ENCODE data around the gene FBRS.
"Not testable (repeated sequence)": the region's sequence is repeated elsewhere in the genome, so short reads cannot be mapped to it uniquely, and the experiment has no call there.

The FBRS gene

DNA sequence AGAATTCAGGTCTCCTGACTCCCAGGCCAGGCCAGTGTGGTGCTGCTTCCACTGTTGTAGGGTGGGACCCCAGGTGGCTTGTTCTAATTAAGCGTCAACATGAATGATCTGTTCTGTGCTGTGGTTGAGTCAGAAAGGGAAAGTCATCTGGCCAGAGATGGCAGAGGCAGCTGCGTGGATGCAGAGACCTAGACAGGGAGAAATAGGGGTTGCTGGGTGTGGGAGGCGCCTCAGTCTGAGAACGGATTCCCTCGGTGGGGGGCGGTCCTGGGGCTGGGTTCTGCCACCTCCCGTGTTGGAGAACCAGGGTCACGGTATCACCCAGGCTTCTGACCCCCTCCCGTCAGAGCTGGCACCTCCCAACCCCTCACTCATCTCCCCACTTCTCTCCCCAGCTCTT lies 5.6 kb downstream of the FBRS start:
- DNase-seq (ENCODE audit: low read depth in 4 of 4, low spot score in 1 of 4) = no peak

DNA sequence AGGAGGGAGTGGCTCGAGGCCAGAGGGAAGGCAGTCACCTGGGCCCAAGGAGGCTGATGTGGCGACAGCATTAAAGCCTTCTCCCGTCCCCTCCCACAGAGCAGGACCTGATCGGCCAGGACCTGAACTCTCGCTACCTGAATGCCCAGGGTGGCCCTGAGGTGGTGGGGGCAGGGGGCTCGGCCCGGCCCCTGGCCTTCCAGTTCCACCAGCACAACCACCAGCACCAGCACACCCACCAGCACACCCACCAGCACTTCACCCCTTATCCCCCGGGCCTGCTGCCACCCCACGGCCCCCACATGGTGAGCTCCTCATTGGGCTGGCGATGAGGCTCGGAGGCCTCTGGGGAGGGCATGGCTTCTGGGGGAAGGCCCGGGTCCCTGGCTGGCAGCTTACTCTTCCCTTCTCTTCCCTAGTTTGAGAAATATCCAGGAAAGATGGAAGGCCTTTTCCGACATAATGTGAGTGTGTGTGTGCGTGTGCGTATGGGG lies 6.4 kb downstream of the FBRS start:
- no peak for DNase-seq (ENCODE audit: low read depth in 4 of 4, low spot score in 1 of 4)

DNA sequence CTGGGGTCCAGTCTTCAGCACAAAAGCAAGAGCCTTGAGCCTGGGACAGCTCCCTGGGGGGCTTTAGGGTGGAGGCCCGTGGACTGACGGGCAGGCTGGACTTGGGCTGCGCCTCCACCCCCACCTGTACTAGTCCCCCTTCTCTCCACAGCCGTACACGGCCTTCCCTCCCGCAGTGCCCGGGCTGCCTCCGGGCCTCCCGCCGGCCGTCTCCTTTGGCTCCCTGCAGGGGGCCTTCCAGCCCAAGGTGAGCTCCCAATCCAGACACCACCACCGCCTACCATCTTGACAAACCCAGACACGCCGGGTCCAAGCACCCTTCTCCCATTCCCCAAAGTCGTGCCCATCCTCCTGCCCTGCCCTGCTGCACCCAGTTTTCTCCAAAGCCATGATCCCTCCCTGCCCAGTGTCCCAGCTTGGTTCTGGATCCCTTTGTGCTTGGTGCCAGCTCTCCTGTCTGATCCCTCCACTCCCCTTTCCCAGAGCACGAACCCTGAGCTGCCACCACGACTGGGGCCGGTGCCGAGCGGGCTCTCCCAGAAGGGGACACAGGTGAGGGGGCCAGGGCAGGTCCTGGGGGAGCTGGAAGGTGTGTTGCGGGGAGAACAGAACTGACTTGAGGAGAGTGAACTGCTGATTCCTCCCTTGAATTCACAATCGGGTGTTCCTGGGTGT lies 7.1 kb downstream of the FBRS start:
- DNase-seq (ENCODE audit: low read depth in 4 of 4, low spot score in 1 of 4) = no peak

DNA sequence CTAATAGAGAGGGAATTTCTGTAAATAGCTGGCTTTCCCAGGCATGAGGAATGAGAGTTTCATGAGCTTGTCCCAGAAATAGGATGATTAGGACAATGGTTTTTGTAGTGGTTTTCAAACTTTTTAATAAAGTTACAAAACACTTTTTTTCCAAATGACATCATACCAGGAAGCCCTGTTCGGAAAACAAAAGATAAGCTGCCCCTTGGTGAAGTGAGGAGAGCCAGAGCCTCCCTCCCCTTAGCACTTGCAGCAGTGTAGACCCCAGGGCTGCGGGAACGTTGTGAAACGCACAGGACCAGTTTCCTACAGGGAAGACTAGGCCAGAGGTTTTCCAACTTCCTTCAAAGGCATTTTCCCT lies 7.6 kb downstream of the FBRS start:
- DNase-seq (ENCODE audit: low read depth in 4 of 4, low spot score in 1 of 4) = no peak

DNA sequence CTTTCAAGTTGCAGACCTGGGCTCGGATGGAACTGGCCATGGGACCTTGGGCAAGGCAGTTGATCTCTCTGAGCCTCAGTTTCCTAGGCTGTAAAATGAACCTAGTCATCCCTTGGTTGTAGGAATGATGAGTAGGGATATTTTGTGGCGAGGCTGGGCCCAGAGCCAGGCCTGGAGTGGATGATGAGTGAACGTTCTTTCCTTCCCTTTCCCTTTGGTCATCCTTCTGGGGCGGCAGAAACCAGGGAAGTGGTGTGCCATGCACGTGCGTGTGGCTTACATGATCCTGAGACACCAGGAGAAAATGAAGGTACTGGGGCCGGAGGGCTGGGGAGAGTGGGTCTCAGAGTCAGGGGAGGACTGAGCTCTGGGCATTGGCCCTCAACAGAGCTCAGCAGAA lies 8.4 kb downstream of the FBRS start:
- no peak for DNase-seq (ENCODE audit: low read depth in 4 of 4, low spot score in 1 of 4)

DNA sequence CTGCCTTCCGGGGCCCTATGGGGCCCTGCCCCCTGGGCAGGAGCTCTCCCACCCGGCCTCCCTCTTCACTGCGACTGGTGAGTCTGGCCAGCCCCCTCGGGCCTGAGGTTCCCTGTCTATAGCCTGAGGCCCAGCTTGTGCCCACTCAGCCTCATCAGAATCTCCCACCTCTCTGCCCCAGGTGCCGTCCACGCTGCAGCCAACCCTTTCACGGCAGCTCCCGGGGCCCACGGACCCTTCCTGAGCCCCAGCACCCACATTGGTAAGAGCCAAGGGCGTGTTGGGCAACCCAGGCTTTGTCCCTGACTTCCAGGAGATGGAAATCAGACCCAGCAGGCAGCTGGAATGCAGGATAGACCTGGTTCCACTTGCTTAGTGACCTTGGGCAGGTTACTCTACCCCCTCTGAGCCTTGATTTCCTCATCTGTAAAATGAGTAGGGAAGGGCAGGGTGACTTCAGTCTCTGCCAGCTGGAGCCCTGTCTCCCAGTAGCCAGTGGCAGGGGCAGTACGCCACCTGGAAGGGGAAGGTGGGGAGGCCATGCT lies 9.2 kb downstream of the FBRS start:
- DNase-seq (ENCODE audit: low read depth in 4 of 4, low spot score in 1 of 4) = no peak

DNA sequence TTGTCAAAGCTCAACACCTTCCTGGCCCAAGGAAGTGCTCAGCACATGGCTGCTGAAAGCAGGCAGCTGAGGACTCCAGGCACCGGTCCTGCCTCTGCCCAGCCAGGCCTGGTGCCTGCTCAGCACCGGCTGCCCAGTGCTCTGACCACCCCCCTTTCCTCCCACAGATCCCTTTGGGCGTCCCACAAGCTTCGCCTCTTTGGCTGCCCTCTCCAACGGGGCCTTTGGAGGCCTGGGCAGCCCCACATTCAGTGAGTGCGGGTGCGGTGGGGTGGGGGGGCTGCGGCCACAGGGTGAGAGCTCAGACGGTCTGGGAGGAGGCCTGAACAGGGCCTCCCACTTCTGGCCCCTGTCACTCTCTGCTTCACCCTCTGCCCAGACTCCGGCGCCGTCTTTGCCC lies 10.2 kb downstream of the FBRS start:
- no peak for DNase-seq (ENCODE audit: low read depth in 4 of 4, low spot score in 1 of 4)

DNA sequence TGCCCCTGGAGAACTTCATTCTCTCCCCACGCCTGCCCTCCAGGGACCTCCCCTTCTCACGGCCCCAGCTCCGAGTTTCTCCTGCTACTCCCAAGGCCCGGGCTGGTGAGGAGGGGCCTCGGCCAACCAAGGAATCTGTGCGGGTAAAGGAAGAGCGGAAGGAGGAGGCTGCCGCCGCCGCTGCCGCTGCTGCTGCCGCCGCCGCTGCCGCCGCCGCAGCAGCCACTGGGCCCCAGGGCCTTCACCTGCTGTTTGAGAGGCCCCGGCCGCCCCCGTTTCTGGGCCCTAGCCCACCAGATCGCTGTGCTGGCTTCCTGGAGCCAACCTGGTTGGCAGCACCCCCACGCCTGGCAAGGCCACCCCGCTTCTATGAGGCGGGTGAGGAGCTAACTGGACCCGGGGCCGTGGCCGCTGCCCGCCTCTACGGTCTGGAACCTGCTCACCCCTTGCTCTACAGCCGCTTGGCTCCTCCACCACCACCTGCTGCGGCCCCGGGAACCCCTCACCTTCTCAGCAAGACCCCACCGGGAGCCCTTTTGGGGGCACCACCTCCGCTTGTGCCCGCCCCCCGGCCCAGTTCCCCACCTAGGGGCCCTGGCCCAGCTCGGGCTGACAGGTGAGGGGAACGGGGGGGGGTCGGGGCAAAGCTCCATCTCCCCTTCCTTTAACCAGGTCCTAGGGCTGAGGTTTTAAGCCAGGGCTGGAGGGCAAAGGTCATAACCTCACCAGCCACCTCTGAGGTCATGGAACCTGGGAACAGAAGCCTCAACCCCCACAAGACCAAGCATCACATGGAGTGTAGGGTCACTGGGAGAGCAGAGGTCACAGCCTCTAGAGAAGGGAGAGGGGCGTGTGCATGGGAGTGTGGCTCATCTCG lies 11.0 kb downstream of the FBRS start:
- DNase-seq (ENCODE audit: low read depth in 4 of 4, low spot score in 1 of 4) = no peak

DNA sequence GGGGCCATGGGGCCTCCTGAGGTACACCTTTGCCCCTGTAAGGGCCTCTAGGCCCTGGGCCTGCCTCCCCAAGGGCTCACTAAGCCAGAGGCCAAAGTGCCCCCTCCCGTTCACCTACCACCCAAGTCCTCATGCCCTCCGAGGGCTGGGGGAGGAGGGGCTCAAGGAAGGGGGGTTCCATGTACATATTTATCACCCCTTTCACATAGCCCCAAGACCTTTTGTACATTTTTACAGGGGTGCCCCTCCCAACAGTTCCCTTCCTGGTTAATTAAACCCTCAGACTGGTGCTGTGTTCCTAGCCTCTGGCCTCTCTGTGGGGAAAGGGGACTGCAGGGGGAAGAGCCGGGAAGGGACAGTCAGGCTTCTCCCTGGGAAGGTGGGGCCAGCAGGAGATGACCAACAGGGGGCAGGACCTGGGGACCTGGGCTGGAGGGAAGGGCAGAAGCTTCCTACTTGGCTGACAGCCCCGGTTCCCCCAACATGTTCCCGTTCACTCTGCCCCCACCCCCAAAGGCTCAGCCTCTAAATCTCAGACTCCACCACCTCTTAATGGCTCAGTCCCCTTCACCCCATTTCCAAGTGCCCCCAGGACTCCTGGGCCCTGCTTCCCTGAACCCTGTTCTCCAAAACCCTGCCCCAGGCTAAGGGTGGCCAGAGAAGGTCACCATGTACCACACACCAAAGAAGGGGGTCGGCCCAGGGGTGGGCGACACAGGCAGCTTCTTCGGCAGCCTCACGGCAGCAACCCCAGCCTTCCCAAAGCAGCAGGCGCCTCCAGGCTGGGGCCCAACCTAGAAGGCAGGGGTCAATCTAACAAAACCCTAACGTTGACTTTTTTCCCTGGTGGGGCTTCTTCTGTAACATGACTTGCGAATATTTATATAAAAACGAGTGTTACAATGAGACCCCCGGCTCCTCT lies 11.9 kb downstream of the FBRS start:
- no peak for DNase-seq (ENCODE audit: low read depth in 4 of 4, low spot score in 1 of 4)

DNA sequence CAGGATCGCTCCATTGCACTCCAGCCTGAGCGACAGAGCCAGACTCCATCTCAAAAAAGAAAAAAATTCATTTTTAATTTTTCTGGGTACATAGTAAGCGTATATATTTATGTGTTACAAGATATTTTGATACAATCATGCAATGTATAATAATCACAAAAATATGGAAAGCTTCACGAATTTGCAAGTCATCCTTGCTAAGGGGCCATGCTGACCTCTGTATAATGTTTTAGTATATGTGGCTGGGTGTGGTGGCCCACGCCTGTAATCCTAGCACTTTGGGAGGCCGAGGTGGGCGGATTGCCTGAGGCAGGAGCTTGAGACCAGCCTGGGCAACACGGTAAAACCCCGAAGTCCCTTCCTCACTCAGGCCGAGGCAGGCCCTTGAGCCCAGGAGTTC lies 16.9 kb downstream of the FBRS start:
- DNase-seq (ENCODE audit: low read depth in 4 of 4, low spot score in 1 of 4) = no peak

DNA sequence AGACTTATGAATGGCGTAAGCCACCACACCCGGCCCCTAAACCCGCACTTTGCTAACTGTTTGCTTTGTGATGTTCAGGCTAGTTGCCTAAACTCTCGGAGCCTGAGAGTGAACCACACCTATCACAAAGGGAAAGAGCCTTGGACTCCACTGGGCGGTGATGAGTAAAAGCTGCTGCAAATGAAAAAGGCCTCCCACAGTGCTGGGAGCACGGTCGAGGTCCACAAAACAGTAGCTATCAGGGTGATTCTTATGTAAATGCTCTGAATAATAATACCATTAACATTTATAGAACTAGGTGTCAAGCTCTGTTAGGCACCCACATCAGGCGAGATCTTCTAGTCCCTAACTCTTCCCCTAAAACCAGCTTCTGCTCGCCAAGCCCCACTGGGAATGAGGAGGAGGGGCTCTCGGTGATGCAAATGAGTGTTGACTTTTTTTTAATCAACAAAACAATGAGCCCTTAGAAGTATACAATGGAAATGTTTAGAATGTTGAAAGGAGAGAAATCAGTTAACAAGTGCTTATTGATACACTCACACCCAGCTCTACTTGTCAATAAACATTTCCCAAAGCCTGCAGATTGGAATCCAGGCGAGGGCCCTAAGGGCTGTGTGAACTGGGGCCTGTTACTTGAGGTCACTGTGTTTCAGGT lies 19.8 kb downstream of the FBRS start:
- no peak for DNase-seq (ENCODE audit: low read depth in 4 of 4, low spot score in 1 of 4)

DNA sequence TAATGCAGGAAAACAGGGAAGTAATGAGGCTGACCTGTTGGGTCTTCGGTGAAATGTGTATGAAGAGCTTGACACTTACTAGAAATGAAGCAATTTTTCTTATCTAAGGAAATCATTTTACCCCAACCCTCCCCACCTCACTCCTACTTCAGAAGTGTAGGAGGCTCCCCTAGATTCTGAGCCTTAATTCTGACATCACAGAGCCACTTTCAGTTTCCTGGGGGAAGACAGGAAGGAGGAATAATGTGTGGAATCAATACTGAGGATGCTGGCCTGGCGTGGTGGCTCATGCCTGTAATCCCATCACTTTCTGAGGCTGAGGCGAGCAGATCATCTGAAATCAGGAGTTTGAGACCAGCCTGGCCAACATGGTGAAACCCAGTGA lies 20.3 kb downstream of the FBRS start:
- DNase-seq (ENCODE audit: low read depth in 4 of 4, low spot score in 1 of 4) = no peak

DNA sequence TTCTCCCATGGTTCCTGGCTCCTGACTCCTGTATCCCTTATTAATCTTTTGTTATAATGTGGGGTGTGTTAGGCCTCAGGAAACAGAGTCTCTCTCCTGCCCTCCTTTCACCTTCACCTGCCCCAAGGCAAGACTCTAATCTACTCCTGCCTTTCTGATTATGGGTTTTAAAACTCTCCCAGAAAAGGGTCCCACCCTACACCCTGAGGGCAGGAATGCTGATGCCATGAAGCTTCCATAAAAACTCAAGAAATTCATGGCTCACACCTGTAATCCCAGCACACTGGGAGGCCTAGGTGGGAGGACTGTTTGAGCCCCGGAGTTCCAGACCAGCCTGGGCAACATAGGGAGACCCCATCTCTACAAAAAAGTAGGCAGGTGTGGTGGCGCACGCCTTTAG lies 22.1 kb downstream of the FBRS start:
- DNase-seq (ENCODE audit: low read depth in 4 of 4, low spot score in 1 of 4) = no peak

DNA sequence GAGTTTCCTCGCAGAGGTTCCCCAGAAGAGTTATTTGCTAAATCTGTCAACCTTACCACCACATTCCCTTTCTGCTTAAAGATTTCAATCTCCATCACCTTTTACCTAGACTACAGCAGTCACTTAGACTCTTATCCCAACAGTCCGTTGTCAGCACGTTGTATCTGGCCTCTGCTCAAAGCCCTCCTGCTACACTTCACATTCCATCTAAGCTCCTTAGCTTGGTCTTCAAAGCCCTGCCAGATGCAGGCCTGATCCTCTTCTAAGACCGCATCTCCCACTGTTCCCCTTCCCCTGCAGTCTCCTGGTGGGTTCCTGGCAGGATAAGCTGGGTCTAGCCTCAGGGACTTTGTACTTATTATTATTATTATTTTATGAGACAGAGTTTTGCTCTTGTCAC lies 30.5 kb downstream of the FBRS start:
- no peak for DNase-seq (ENCODE audit: low read depth in 4 of 4, low spot score in 1 of 4)

DNA sequence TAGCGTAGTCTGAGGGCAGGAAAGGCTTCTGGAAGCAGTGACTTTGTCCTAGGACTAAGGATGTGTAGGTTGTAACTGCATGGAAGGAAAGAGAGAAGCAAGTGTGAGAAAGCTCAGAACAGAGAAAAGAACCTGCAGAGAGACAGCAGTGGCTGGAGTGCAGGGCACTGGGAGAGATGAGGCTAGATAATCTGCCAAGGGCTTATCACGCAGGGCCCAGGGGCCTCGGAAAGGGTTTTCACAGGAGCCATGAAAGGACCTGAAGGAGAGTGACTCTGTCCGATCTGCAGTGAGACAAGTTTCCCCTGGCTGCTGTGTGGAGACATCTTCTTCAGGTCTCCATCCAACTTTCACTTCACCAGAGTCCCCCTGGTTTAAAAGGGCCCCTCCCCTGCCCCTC lies 33.7 kb downstream of the FBRS start:
- no peak for DNase-seq (ENCODE audit: low read depth in 4 of 4, low spot score in 1 of 4)

DNA sequence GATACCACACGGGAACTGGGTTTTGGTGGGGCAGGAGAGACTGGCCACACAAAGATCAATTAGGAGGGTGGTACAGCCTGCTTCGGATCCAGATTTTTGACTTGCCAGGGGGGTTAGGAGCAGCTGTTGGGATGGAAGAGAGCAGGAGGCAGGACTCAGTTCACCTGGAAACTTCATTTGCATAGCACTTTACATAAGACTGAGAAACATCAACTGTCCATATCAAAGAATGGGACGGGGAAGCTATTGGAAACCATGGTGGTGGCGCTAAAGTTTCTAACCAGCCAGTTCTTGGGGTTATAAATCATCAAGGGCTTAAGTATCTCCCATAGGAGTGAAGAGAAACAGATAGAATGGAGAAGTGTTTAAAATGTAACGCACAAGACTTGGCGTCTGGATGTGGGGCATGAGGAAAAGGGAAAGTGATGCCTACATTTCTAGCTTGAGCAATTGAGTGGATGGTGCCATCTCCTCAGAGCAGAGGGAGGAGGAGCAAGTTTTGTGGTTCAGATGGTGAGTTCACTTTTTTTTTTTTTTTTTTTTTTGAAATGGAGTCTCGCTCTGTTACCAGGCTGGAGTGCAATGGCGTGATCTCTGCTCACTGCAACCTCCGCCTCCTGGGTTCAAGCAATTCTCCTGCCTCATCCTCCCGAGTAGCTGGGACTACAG lies 34.3 kb downstream of the FBRS start:
- DNase-seq (ENCODE audit: low read depth in 4 of 4, low spot score in 1 of 4) = no peak

DNA sequence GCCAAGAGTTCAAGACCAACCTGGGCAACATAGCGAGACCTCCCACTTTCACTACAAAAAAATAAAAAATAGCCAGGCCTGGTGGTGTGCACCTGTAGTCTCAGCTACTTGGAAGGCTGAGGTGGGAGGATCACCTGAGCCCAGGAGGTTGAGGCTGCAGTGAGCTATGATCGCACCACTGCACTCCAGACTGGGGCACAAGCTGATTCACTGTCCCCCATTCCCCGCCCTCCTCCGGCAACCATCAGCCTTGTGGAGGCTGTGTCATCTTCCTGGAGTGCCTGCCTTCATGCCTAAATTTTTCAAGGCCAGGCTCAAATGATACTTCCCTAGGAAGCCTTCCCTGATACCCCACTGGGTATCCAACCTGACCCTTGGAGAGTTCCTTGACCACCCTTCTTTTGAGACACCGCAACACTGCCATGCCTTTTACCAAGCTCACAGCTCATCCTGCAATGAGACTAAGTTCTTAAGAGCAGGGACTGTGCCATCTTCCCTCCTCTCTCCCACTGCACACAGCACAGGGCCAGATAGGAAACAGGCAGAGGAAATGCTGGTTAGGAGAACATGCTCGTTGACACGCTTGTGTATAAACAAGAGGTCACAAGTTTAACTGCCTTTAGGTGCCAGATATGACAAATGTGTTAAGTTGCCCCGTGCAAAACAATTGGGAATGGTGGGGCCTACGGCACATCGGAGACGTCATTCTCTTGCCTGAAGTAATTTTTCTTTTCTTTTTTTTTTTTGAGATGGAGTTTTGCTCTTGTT lies 36.9 kb downstream of the FBRS start:
- DNase-seq (ENCODE audit: low read depth in 4 of 4, low spot score in 1 of 4) = no peak

DNA sequence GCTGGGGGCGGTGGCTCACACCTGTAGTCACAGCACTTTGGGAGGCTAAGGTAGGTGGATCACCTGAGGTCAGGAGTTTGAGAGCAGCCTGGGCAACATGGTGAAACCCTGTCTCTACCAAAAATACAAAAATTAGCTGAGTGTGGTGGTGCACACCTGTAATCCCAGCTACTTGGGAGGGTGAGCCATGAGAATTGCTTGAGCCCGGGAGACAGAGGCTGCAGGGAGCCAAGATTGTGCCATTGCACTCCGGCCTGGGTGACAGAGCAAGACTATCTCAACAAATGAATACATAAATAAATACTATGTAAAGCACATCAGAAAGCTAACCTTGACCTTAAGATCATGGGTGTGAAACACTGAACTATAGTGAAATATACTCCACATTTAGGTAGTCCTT lies 38.4 kb downstream of the FBRS start:
- DNase-seq (ENCODE audit: low read depth in 4 of 4, low spot score in 1 of 4) = not testable (repeated sequence)

DNA sequence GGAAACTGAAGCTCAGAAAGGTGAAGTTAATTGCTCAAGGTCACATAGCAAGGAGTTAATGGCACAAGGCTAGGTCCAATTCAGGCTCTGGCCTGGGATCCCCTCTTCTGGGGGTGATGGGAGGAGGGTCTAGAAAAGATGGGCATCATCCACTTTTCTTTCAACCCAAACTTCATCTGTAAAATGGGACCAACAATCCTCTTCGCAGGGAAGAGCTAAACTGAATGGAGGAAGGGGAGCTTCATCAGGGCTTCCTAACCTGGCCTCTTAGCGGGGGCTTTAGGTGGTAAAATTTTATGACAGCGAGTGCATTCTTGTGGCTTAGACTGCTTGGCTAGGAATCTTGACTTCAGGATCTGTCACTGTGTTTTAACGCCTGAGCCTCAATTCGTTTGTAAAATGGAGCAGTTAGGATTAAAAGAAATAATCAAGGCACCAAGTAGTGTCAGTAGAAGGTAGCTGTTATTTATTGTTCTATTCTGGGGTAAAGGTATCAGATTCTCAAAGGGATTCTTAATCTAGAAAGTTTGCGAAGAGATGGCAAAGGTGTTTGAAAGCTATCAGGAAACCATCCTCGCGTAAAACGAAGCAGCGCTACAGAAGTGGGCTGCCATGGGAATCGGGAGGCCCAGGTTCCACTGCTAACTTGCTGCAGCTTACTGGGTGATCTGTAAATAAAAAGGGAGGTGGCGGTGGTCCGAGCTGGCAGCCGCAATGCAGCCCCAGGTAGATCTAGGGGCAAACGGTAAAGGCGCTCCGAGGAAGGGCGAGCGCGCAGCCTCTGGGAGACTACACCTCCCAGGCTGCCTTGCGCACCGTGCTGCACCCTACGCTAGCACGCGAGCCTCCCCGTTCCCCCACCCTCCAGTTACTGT lies 39.3 kb downstream of the FBRS start:
- DNase-seq (ENCODE audit: low read depth in 4 of 4, low spot score in 1 of 4) = no peak

Data from stimulated activated CD4-positive, alpha-beta T cell treated with anti-CD3 and anti-CD28 coated beads, Interleukin-1b, Interleukin-23, amount 100 ng/mL, for 24 hours (primary cell).